Erythroblast (primary cell): ENCODE measurements around the gene MVD.

Experiments used
- GATA1 ChIP-seq: IDR thresholded peaks from 2 replicates; pipeline ENCODE4 v1.6.1; 2011; ENCODE audit warnings: low read depth, mild to moderate bottlenecking, control low read depth, low read length, moderate library complexity
- POLR2A ChIP-seq: IDR thresholded peaks from 2 replicates; pipeline ENCODE4 v1.6.1; 2011; ENCODE audit warnings: mild to moderate bottlenecking, low read length

- TF ChIP-seq POLR2A (no peak), GATA1 (no peak)
Observed at GRCh38 chr16:88627531-88628411, 35.1 kb downstream of the MVD start.
